T-helper 2 cell treated with Interferon-gamma antibody and Interleukin-4, amounts not matched to agents 100 ng/mL and 5 ng/mL, for 36 hours (primary cell): ENCODE results near the gene RINT1. TPM values are rescaled to one million over a fixed set of nuclear protein-coding genes. Genes with fewer than 3 reads are reported as not detected.

Experiments used
- intact Hi-C: fragments of 100-400 bp; cut with micrococcal nuclease; formaldehyde crosslinking; loops from one replicate; pipeline ENCODE4 v1.15.1; 2023
- total RNA-seq: library from RNA; stranded (reverse); gene quantifications from 2 replicates; pipeline ENCODE4 v1.2.3, GENCODE V29; 2022

RINT1 gene
- total RNA-seq, 1 donor from 2014 or later = 22.6 TPM

GRCh38 chr7:105530546-105530945 lies 1.5 kb upstream of the RINT1 start:
- intact Hi-C loops = loop anchor here (5.0 kb wide), 4 partner anchors 57 to 582 kb away; partner anchors contain the start of gene SYPL1

GRCh38 chr7:105532709-105533460 lies 884 bp downstream of the RINT1 start:
- intact Hi-C loops = loop anchor here (1.0 to 5.0 kb wide), 7 partner anchors 11 to 579 kb away; partner anchors contain the start of genes KMT2E, PUS7 and SYPL1

- intact Hi-C loops = no loop called here
These were observed 6.3 kb downstream of the RINT1 start for GRCh38 chr7:105538339-105538738.

GRCh38 chr7:105559926-105560325 lies 27.9 kb downstream of the RINT1 start:
- intact Hi-C loops = no loop called here

GRCh38 chr7:105565190-105565589 lies 33.2 kb downstream of the RINT1 start:
- intact Hi-C loops = no loop called here

- intact Hi-C loops = no loop called here
These were observed 35.0 kb downstream of the RINT1 start for GRCh38 chr7:105567024-105567423.

GRCh38 chr7:105567821-105568220 lies 35.8 kb downstream of the RINT1 start:
- intact Hi-C loops = no loop called here

- intact Hi-C loops = no loop called here
These were observed 39.9 kb downstream of the RINT1 start for GRCh38 chr7:105571891-105572290.

GRCh38 chr7:105577251-105577650 lies 45.2 kb downstream of the RINT1 start:
- intact Hi-C loops = no loop called here

- intact Hi-C loops = no loop called here
These were observed 46.5 kb downstream of the RINT1 start for GRCh38 chr7:105578496-105578895.

- intact Hi-C loops = no loop called here
These were observed 48.2 kb downstream of the RINT1 start for GRCh38 chr7:105580022-105580740.

GRCh38 chr7:105581066-105581811 lies 49.2 kb downstream of the RINT1 start, which contains the start of gene EFCAB10:
EFCAB10 (minus strand) TSS chr7:105581493; CDS start chr7:105581463, 30 bp downstream.
- intact Hi-C loops = no loop called here

- intact Hi-C loops = no loop called here
These were observed 51.1 kb downstream of the RINT1 start for GRCh38 chr7:105583061-105583460.

GRCh38 chr7:105584165-105584564 lies 52.2 kb downstream of the RINT1 start:
- intact Hi-C loops = no loop called here

- intact Hi-C loops = loop anchor here (5.0 kb wide), 1 partner anchor 54 kb away; the partner anchor contains the start of gene RINT1
These were observed 54.0 kb downstream of the RINT1 start for GRCh38 chr7:105585850-105586500.

GRCh38 chr7:105587909-105588635 lies 56.1 kb downstream of the RINT1 start:
- intact Hi-C loops = loop anchor here (5.0 kb wide), 1 partner anchor 56 kb away; the partner anchor contains the start of gene RINT1

- intact Hi-C loops = loop anchor here (1.0 to 5.0 kb wide), 2 partner anchors 57 to 666 kb away; partner anchors contain the start of gene RINT1
These were observed 57.5 kb downstream of the RINT1 start for GRCh38 chr7:105589356-105590077.

- intact Hi-C loops = no loop called here
These were observed 58.8 kb downstream of the RINT1 start for GRCh38 chr7:105590793-105591192.

GRCh38 chr7:105591522-105591921 lies 59.5 kb downstream of the RINT1 start:
- intact Hi-C loops = no loop called here

GRCh38 chr7:105594034-105594433 lies 62.0 kb downstream of the RINT1 start:
- intact Hi-C loops = no loop called here
